ENCODE data around the gene PTPRB. TPM values are rescaled to one million over a fixed set of nuclear protein-coding genes. Genes with fewer than 3 reads are reported as not detected.

PTPRB gene
- total RNA-seq, 4 donors from 2014 or later = 20.2 to 92.1 (median 56.7) TPM

GRCh38 chr12:70508178-70508577 is 129.1 kb downstream of the PTPRB start:
- TF ChIP-seq, protein P1, sequence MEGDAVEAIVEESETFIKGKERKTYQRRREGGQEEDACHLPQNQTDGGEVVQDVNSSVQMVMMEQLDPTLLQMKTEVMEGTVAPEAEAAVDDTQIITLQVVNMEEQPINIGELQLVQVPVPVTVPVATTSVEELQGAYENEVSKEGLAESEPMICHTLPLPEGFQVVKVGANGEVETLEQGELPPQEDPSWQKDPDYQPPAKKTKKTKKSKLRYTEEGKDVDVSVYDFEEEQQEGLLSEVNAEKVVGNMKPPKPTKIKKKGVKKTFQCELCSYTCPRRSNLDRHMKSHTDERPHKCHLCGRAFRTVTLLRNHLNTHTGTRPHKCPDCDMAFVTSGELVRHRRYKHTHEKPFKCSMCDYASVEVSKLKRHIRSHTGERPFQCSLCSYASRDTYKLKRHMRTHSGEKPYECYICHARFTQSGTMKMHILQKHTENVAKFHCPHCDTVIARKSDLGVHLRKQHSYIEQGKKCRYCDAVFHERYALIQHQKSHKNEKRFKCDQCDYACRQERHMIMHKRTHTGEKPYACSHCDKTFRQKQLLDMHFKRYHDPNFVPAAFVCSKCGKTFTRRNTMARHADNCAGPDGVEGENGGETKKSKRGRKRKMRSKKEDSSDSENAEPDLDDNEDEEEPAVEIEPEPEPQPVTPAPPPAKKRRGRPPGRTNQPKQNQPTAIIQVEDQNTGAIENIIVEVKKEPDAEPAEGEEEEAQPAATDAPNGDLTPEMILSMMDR (IDR thresholded peaks at IDR 0.05; ENCODE audit: low read depth) = no peak

- TF ChIP-seq, protein P1 (IDR thresholded peaks at IDR 0.05; ENCODE audit: low read depth) = no peak
Measured at GRCh38 chr12:70507442-70507841, 129.8 kb downstream of the PTPRB start.

GRCh38 chr12:70497508-70497907 is 139.7 kb downstream of the PTPRB start:
- TF ChIP-seq, protein P1 (IDR thresholded peaks at IDR 0.05; ENCODE audit: low read depth) = no peak

GRCh38 chr12:70487440-70487839 is 149.8 kb downstream of the PTPRB start:
- TF ChIP-seq, protein P1 (IDR thresholded peaks at IDR 0.05; ENCODE audit: low read depth) = no peak

- TF ChIP-seq, protein P1 (IDR thresholded peaks at IDR 0.05; ENCODE audit: low read depth) = no peak
Measured at GRCh38 chr12:70486588-70486987, 150.6 kb downstream of the PTPRB start.

DNA sequence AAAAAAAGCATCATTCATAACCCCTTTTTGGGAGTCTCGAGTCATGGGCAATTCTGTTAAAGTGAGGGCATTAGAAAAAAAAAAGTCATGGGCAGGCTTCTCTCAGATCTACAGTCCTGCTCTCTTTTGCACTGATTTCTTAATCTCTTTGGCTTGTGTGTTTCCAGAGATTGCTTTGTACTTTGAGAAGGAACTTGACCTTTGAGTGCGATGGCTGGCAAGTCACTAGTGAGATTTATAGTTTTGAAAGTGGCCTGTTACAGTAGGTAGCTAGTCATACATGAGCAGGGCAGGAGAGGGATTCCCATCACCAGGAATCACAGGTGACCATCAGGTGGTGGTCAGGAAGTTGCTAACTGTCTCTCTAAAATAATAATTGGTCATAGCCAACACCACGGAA is 151.5 kb downstream of the PTPRB start:
- TF ChIP-seq, protein P1 (IDR thresholded peaks at IDR 0.05; ENCODE audit: low read depth) = no peak

- TF ChIP-seq, protein P1 (IDR thresholded peaks at IDR 0.05; ENCODE audit: low read depth) = no peak
Measured at GRCh38 chr12:70484464-70484863, 152.8 kb downstream of the PTPRB start.

Measured in subcutaneous adipose tissue (tissue), 4 donors.